GM19395 (cell line): Measurements from ENCODE around the gene CYP2B6.
"Not testable (repeated sequence)": the region's sequence is repeated elsewhere in the genome, so short reads cannot be mapped to it uniquely, and the experiment has no call there.

Experiments
- ATAC-seq: cut with Tn5 transposase; IDR thresholded peaks from one replicate; pipeline ENCODE4 v1.9.1; 2021; ENCODE audit warnings: mild to moderate bottlenecking, moderate library complexity; ENCODE audit not compliant: unreplicated experiment

The CYP2B6 gene

GRCh38 chr19:40990972-40991381, at the start of gene CYP2B6:
CYP2B6 (plus strand) TSS chr19:40991282; CDS start chr19:40991306, 24 bp downstream.
- no peak for ATAC-seq

GRCh38 chr19:40941481-40942219, 49.4 kb upstream of the CYP2B6 start:
- no peak for ATAC-seq

- ATAC-seq: no peak
Measured at GRCh38 chr19:40945645-40946044, 45.4 kb upstream of the CYP2B6 start.

- no peak for ATAC-seq
Measured at GRCh38 chr19:40947114-40947513, 44.0 kb upstream of the CYP2B6 start.

GRCh38 chr19:40947573-40947972, 43.5 kb upstream of the CYP2B6 start:
- no peak for ATAC-seq

- no peak for ATAC-seq
Measured at GRCh38 chr19:40948580-40949299, 42.3 kb upstream of the CYP2B6 start.

- ATAC-seq: no peak
Measured at GRCh38 chr19:40954573-40954972, 36.5 kb upstream of the CYP2B6 start.

GRCh38 chr19:40959338-40959737, 31.7 kb upstream of the CYP2B6 start:
- no peak for ATAC-seq

- no peak for ATAC-seq
Measured at GRCh38 chr19:40960062-40960685, 30.9 kb upstream of the CYP2B6 start.

- no peak for ATAC-seq
Measured at GRCh38 chr19:40960780-40961179, 30.3 kb upstream of the CYP2B6 start.

- no peak for ATAC-seq
Measured at GRCh38 chr19:40962460-40962961, 28.6 kb upstream of the CYP2B6 start.

GRCh38 chr19:40964361-40964760, 26.7 kb upstream of the CYP2B6 start:
- ATAC-seq: not testable (repeated sequence)

- ATAC-seq: not testable (repeated sequence)
Measured at GRCh38 chr19:40965351-40965750, 25.7 kb upstream of the CYP2B6 start.

GRCh38 chr19:40966591-40966990, 24.5 kb upstream of the CYP2B6 start:
- not testable (repeated sequence) for ATAC-seq

GRCh38 chr19:40968065-40968464, 23.0 kb upstream of the CYP2B6 start:
- not testable (repeated sequence) for ATAC-seq

GRCh38 chr19:40969721-40970120, 21.4 kb upstream of the CYP2B6 start:
- ATAC-seq: not testable (repeated sequence)

GRCh38 chr19:40970396-40971345, 20.4 kb upstream of the CYP2B6 start:
- not testable (repeated sequence) for ATAC-seq

- ATAC-seq: no peak
Measured at GRCh38 chr19:40974633-40975037, 16.4 kb upstream of the CYP2B6 start.

GRCh38 chr19:40976134-40976533, 14.9 kb upstream of the CYP2B6 start:
- ATAC-seq: no peak

- ATAC-seq: no peak
Measured at GRCh38 chr19:40976724-40977123, 14.4 kb upstream of the CYP2B6 start.
